ENCODE results near the gene FCGBP.
A peak's percentile ranks its signal among the peaks of the same experiment; 100 is the strongest.
"Not testable (repeated sequence)": the region's sequence is repeated elsewhere in the genome, so short reads cannot be mapped to it uniquely, and the experiment has no call there.

Gene FCGBP

GRCh38 chr19:39906820-39907611 lies 27.4 kb downstream of the FCGBP start:
- no peak for DNase-seq (ENCODE audit: low read depth)
- no peak overlapping the region for H3K4me3 ChIP-seq (ENCODE audit: low read depth, low read length)
- TF ChIP-seq CTCF (IDR thresholded peaks at IDR 0.05; ENCODE audit: low read depth, low read length, missing control alignments), result no peak

- no peak for DNase-seq (ENCODE audit: low read depth)
- TF ChIP-seq CTCF (IDR thresholded peaks at IDR 0.05; ENCODE audit: low read depth, low read length, missing control alignments), result no peak
- no peak overlapping the region for H3K4me3 ChIP-seq (ENCODE audit: low read depth, low read length)
Observed at GRCh38 chr19:39906283-39906682, 28.2 kb downstream of the FCGBP start.

- not testable (repeated sequence) for H3K4me3 ChIP-seq (ENCODE audit: low read depth, low read length); DNase-seq (ENCODE audit: low read depth)
Observed at GRCh38 chr19:39903486-39904091, 30.8 kb downstream of the FCGBP start.

GRCh38 chr19:39902326-39902725 lies 32.1 kb downstream of the FCGBP start:
- not testable (repeated sequence) for DNase-seq (ENCODE audit: low read depth); H3K4me3 ChIP-seq (ENCODE audit: low read depth, low read length)

- DNase-seq (ENCODE audit: low read depth); H3K4me3 ChIP-seq (ENCODE audit: low read depth, low read length): not testable (repeated sequence)
Observed at GRCh38 chr19:39901681-39902080, 32.8 kb downstream of the FCGBP start.

- not testable (repeated sequence) for DNase-seq (ENCODE audit: low read depth); H3K4me3 ChIP-seq (ENCODE audit: low read depth, low read length)
Observed at GRCh38 chr19:39898858-39899257, 35.6 kb downstream of the FCGBP start.

- peak; percentile 51 for TF ChIP-seq CTCF (IDR thresholded peaks at IDR 0.05; ENCODE audit: low read depth, low read length, missing control alignments)
- not testable (repeated sequence) for H3K4me3 ChIP-seq (ENCODE audit: low read depth, low read length); DNase-seq (ENCODE audit: low read depth)
Observed at GRCh38 chr19:39897511-39898245, 36.8 kb downstream of the FCGBP start.

GRCh38 chr19:39895096-39895495 lies 39.3 kb downstream of the FCGBP start:
- not testable (repeated sequence) for DNase-seq (ENCODE audit: low read depth); H3K4me3 ChIP-seq (ENCODE audit: low read depth, low read length)

- DNase-seq (ENCODE audit: low read depth); H3K4me3 ChIP-seq (ENCODE audit: low read depth, low read length): not testable (repeated sequence)
Observed at GRCh38 chr19:39894236-39894606, 40.2 kb downstream of the FCGBP start.

- not testable (repeated sequence) for DNase-seq (ENCODE audit: low read depth)
Observed at GRCh38 chr19:39893366-39894235, 40.8 kb downstream of the FCGBP start.

GRCh38 chr19:39892506-39892902 lies 41.9 kb downstream of the FCGBP start:
- not testable (repeated sequence) for H3K4me3 ChIP-seq (ENCODE audit: low read depth, low read length)

More at GRCh38 chr19:39893366-39894235, 40.8 kb downstream of the FCGBP start:
- H3K4me3 ChIP-seq (ENCODE audit: low read depth, low read length), result not testable (repeated sequence)

GRCh38 chr19:39891660-39892505 lies 42.6 kb downstream of the FCGBP start:
- not testable (repeated sequence) for H3K4me3 ChIP-seq (ENCODE audit: low read depth, low read length); DNase-seq (ENCODE audit: low read depth)

More at GRCh38 chr19:39892506-39892902, 41.9 kb downstream of the FCGBP start:
- not testable (repeated sequence) for DNase-seq (ENCODE audit: low read depth)

Data from GM12864 (cell line).